Thyroid gland (tissue), 4 donors: Measurements from ENCODE around the gene BCKDHB. TPM values are rescaled to one million over a fixed set of nuclear protein-coding genes. Genes with fewer than 3 reads are reported as not detected.
"Not testable (repeated sequence)": the region's sequence is repeated elsewhere in the genome, so short reads cannot be mapped to it uniquely, and the experiment has no call there.

Experiments used
- DNase-seq, 2 donors: peaks; one replicate each; pipeline ENCODE4 v3.0.0-alpha.2; 2019
- H3K27ac ChIP-seq, 3 donors: fragments of 200-600 bp; sonication (generic); 1 replicate in 2 of 3; 2 replicates in 1 of 3; pipeline ENCODE4 v1.5.1; 2016 to 2019; ENCODE audit warnings: mild to moderate bottlenecking in 1 of 3, moderate library complexity in 1 of 3
- H3K27me3 ChIP-seq: fragments of 200-600 bp; sonication (generic); one replicate; pipeline ENCODE4 v1.5.1; 2019
- H3K36me3 ChIP-seq, 2 donors: fragments of 200-600 bp; sonication (generic); one replicate each; pipeline ENCODE4 v1.5.1; 2016 to 2019
- H3K4me1 ChIP-seq, 2 donors: fragments of 200-600 bp; sonication (generic); one replicate each; pipeline ENCODE4 v1.5.1; 2017 to 2019
- H3K4me3 ChIP-seq, 3 donors: fragments of 200-600 bp; sonication (generic); replicated peaks in 1 of 3; 1 replicate in 2 of 3; 2 replicates in 1 of 3; pipeline ENCODE4 v1.5.1; 2016; ENCODE audit warnings: mild to moderate bottlenecking in 1 of 3
- H3K9me3 ChIP-seq: fragments of 200-600 bp; sonication (generic); one replicate; pipeline ENCODE4 v1.5.1; 2017
- POLR2A ChIP-seq, 2 donors: fragments of 450-650 bp; IDR thresholded peaks; one replicate each; pipeline ENCODE4 v1.6.1; 2017; ENCODE audit warnings: antibody characterized with exemption in 2 of 2, mild to moderate bottlenecking in 2 of 2, moderate library complexity in 1 of 2
- WGBS, 2 donors: methylation state at CpG; one replicate each; pipeline ENCODE4 v1.1.5; 2017; 5-methylcytosine and 5-hydroxymethylcytosine counted together
- intact Hi-C: fragments of 100-400 bp; cut with DNase I; formaldehyde crosslinking; loops from one replicate; pipeline ENCODE4 v1.15.1; 2023
- total RNA-seq, 4 donors: library from RNA; depleted of rRNA; stranded (reverse); fragments of >200 nt; gene quantifications; one replicate each; pipeline ENCODE4 v1.2.3, GENCODE V29; 2016
- TF ChIP-seq, protein P1 (sequence below), 6 experiments: fragments of 200-600 bp in 3 of 6; fragments of 450-650 bp in 3 of 6; sonication (generic) in 3 of 6; IDR thresholded peaks; one replicate each; pipeline ENCODE4 v1.5.1; 2016 to 2019; ENCODE audit warnings: antibody characterized with exemption in 6 of 6, mild to moderate bottlenecking in 2 of 6, inconsistent platforms in 1 of 6, moderate library complexity in 1 of 6

The BCKDHB gene
- total RNA-seq, 4 donors from 2014 or later, result 16.7 to 36.9 (median 24.4) TPM

DNA sequence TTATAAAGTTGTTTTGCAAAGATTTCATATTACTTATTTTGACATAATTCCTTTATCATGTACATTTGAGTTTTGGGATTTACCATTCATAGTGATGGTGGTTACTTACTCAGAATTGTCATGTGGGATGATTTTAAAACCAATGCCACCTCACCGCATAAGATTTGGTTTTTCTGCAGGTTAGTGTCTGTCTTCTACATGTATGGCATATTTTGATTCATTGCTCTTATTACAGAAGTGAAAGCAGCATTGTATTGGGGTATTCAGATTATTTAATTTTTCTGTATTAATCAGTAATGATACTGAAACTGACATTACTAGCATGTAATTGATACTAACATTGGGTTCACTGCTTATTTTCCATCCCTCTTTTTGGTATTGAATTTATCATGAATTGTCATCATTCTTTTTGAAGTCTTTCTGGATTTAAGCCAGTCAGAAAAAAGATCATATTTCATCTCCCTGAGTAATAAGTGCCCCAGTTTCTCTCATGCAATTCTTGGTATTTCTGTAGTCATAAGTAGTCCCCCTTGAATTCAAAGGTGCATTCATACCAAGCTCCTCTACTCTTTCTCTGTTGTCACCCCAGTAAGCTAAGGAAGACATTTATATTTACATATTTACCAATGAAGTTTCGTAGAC is 176.6 kb downstream of the BCKDHB start:
- DNase-seq, result no peak
- Histone ChIP-seq H3K36me3 (no peaks in the 10 kb centered on the region), H3K9me3 (no peaks in the 10 kb centered on the region), H3K27me3 (no peaks in the 10 kb centered on the region), H3K4me3 (no peak overlapping the region), H3K4me1 (no peaks in the 10 kb centered on the region), H3K27ac (no peak overlapping the region)
- intact Hi-C loops, result no loop called here
- 97 to 99% methylated on average over 2 of the region's 2 CpGs for WGBS, 2 donors
- no peak for TF ChIP-seq POLR2A (IDR thresholded peaks at IDR 0.05)
- TF ChIP-seq, protein P1, sequence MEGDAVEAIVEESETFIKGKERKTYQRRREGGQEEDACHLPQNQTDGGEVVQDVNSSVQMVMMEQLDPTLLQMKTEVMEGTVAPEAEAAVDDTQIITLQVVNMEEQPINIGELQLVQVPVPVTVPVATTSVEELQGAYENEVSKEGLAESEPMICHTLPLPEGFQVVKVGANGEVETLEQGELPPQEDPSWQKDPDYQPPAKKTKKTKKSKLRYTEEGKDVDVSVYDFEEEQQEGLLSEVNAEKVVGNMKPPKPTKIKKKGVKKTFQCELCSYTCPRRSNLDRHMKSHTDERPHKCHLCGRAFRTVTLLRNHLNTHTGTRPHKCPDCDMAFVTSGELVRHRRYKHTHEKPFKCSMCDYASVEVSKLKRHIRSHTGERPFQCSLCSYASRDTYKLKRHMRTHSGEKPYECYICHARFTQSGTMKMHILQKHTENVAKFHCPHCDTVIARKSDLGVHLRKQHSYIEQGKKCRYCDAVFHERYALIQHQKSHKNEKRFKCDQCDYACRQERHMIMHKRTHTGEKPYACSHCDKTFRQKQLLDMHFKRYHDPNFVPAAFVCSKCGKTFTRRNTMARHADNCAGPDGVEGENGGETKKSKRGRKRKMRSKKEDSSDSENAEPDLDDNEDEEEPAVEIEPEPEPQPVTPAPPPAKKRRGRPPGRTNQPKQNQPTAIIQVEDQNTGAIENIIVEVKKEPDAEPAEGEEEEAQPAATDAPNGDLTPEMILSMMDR (IDR thresholded peaks at IDR 0.05), result no peak

DNA sequence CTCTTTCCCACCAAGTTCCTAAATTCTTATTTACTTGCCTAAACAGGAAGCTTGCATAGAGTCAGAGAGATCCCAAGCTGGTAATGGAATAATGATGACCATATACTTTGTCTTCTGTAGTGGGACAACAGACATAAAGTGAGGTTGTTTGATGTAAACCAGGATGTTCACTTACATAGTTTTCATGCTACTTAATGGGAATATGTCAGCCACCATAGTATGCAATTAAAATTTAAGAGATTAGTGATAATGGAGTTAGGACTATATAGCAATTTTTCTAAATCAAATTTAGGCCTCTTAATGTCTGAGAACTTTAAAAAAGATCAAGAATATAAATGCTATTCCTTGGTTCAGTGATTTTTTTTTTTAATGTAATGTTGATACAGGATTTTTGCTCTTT is 180.6 kb downstream of the BCKDHB start:
- H3K4me1 ChIP-seq, result no peaks in the 10 kb centered on the region
- TF ChIP-seq POLR2A (IDR thresholded peaks at IDR 0.05), result no peak
- TF ChIP-seq, protein P1 (IDR thresholded peaks at IDR 0.05), result no peak
- H3K36me3 ChIP-seq, result no peaks in the 10 kb centered on the region
- no peaks in the 10 kb centered on the region for H3K9me3 ChIP-seq
- H3K27ac ChIP-seq, result no peak overlapping the region
- H3K27me3 ChIP-seq, result no peaks in the 10 kb centered on the region
- H3K4me3 ChIP-seq, result no peak overlapping the region
- intact Hi-C loops, result no loop called here
- no peak for DNase-seq

DNA sequence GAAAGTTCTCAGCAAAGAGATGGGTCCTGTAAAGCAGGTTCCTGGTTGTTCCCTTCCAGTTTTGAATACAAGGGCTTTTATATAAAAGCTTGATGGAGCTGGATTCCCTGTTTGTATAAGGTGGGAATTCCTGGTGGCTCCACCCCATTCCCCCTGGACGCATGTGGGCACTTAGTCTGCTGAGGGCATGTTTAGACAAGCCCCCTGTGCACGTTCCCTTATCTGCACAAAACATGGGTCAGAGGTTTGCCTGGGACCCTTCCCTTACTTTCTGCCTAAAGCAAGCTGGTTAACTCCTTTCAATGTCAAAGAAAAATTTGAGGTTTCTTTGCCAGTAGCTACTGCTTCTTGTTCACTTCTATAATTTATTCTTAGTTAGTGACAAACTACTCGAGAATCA is 181.1 kb downstream of the BCKDHB start:
- no peak for DNase-seq
- 88 to 95% methylated on average over 3 of the region's 3 CpGs for WGBS, 2 donors
- H3K27me3 ChIP-seq, result no peaks in the 10 kb centered on the region
- TF ChIP-seq, protein P1 (IDR thresholded peaks at IDR 0.05), result no peak
- H3K9me3 ChIP-seq, result no peaks in the 10 kb centered on the region
- no peak overlapping the region for H3K27ac ChIP-seq
- no peak overlapping the region for H3K4me3 ChIP-seq
- no peaks in the 10 kb centered on the region for H3K36me3 ChIP-seq
- no peaks in the 10 kb centered on the region for H3K4me1 ChIP-seq
- intact Hi-C loops, result no loop called here

DNA sequence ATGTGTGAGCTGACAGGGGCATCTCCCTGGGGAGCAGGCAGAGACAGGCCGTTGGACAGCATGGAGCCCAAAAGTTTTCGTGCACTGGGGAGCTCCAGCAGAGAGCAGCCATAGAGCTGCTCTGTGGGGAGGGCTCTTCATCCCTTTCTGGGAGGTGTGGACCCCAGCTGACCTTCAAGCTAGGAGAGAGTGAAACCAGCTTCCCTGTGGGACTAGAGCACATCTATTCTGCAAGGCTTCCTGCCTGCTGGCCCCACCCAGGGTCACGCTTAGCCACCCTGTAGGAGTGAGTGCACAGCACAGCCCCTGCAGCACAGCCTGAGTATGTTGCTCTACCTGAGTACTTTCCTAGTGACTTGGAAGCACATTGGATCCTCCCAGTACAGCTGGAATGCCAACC is 183.3 kb downstream of the BCKDHB start:
- DNase-seq, result no peak
- TF ChIP-seq, protein P1 (IDR thresholded peaks at IDR 0.05), result no peak
- no peak for TF ChIP-seq POLR2A (IDR thresholded peaks at IDR 0.05)
- Histone ChIP-seq H3K36me3 (no peaks in the 10 kb centered on the region), H3K27me3 (no peaks in the 10 kb centered on the region), H3K9me3 (no peaks in the 10 kb centered on the region), H3K4me3 (no peak overlapping the region), H3K4me1 (no peaks in the 10 kb centered on the region), H3K27ac (no peak overlapping the region)
- WGBS, 2 donors, result 100% methylated on average over 1 to 2 of the region's 3 CpGs
- intact Hi-C loops, result no loop called here

DNA sequence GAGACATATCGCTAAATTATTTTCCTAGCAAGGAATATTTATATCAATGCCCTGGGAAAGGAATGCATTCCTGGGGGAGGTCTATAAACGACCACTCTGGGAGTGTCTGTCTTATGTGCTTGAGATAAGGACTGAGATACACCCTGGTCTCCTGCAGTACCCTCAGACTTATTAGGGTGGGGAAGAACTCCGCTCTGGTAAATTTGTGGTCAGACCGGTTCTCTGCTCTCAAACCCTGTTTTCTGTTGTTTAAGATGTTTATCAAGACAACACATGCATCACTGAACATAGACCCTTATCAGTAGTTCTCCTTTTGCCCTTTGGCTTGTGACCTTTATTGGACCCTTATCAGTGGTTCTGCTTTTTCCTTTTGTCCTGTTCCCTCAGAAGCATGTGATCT is 188.1 kb downstream of the BCKDHB start:
- H3K9me3 ChIP-seq, H3K4me3 ChIP-seq, DNase-seq, H3K4me1 ChIP-seq, H3K27me3 ChIP-seq, intact Hi-C loops, H3K27ac ChIP-seq, H3K36me3 ChIP-seq: not testable (repeated sequence)
- WGBS, 2 donors, result 94 to 95% methylated on average over 4 of the region's 4 CpGs

DNA sequence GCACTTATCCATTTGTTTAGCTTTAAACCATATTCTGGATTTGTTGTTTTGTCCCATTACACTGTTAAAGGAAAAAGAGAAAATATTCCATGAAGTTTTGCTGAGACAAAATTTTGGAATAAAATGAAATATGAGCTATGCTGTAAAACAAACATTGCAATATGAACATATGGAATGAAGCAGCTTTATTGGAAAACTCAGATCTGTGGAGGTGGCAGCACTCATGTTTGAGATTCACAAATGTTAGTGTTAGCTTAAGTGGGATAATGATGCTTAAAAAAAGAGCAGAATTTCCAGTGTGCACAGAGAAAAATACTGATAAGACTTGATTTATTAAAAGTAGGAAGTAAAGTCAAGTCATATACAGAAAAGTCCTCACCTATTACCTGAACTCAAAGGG is 196.2 kb downstream of the BCKDHB start:
- TF ChIP-seq POLR2A (IDR thresholded peaks at IDR 0.05), result no peak
- TF ChIP-seq, protein P1 (IDR thresholded peaks at IDR 0.05), result no peak
- intact Hi-C loops, result no loop called here
- H3K4me1 ChIP-seq, result no peaks in the 10 kb centered on the region
- no peaks in the 10 kb centered on the region for H3K27me3 ChIP-seq
- DNase-seq, result no peak
- no peak overlapping the region for H3K4me3 ChIP-seq
- no peaks in the 10 kb centered on the region for H3K9me3 ChIP-seq
- H3K36me3 ChIP-seq, result no peaks in the 10 kb centered on the region
- H3K27ac ChIP-seq, result no peak overlapping the region
